ENCODE measurements around the gene REPS2. TPM values are rescaled to one million over a fixed set of nuclear protein-coding genes. Genes with fewer than 3 reads are reported as not detected.

REPS2 gene
- total and polyA plus RNA-seq, 9 of the 15 experiments (the other 6 are each of a cell fraction or from before 2014, with no cell fraction given): 0.01 to 0.07 (median 0.01) TPM; not detected in 3

GRCh38 chrX:17024886-17025285, 78.4 kb downstream of the REPS2 start (continued):
- TF ChIP-seq E2F1 (CRISPR knock-in tag; IDR thresholded peaks at IDR 0.05): no peak
- TF ChIP-seq ILF3 (IDR thresholded peaks at IDR 0.05; ENCODE audit: borderline replicate concordance): no peak
- TF ChIP-seq ZSCAN32 (CRISPR knock-in tag; IDR thresholded peaks at IDR 0.05): no peak
- TF ChIP-seq FOXJ3 (CRISPR knock-in tag; IDR thresholded peaks at IDR 0.05): no peak

- BruUV-seq (replicated peaks): no TSS peak
- CTCF ChIA-PET (ENCODE audit: low intra/inter-chr PET ratio): no interaction called here
- 0% methylated on average over 7 of the region's 7 CpGs for whole genome bisulfite sequencing (ENCODE audit: insufficient coverage, low coverage, missing lambda C conversion rate)
Measured at GRCh38 chrX:17025621-17026302, 79.3 kb downstream of the REPS2 start.

More at GRCh38 chrX:17025621-17026302, 79.3 kb downstream of the REPS2 start:
- FAIRE-seq (no peak), DNase-seq (ENCODE audit: extremely low read depth in 1 of 4, low spot score in 3 of 4) (no peak), ATAC-seq (no peak)
- intact Hi-C loops (cut with micrococcal nuclease) (no loop called here), in situ Hi-C loops (cut with MboI) (no loop called here)
- no peaks in the 10 kb centered on the region for H3K27me3 ChIP-seq (ENCODE audit: control insufficient read depth in 2 of 2, insufficient read depth in 2 of 2, low read length in 2 of 2)
- POLR2A ChIA-PET: no interaction called here
- no peaks in the 10 kb centered on the region for H3K79me2 ChIP-seq (ENCODE audit: control insufficient read depth, insufficient read depth, low read length)
- no peaks in the 10 kb centered on the region for H4K20me1 ChIP-seq (replicated peaks; ENCODE audit: control insufficient read depth, insufficient read depth, low read length)
- no peaks in the 10 kb centered on the region for H3K4me1 ChIP-seq (replicated peaks in 1 of 2; ENCODE audit: control insufficient read depth in 2 of 2, insufficient read depth in 2 of 2, low read length in 2 of 2)
- H3K27ac ChIP-seq (ENCODE audit: extremely low read depth, low read depth, low read length): no peak overlapping the region
- H2AFZ ChIP-seq (ENCODE audit: low read depth, low read length): no peak overlapping the region
- H3K4me3 ChIP-seq: no peak overlapping the region
- TF ChIP-seq KAT8 (IDR thresholded peaks at IDR 0.05; ENCODE audit: low read depth): no peak
- TF ChIP-seq ZNF76 (CRISPR knock-in tag; IDR thresholded peaks at IDR 0.05; ENCODE audit: borderline replicate concordance): no peak
- no peak for TF ChIP-seq HBP1 (CRISPR knock-in tag; IDR thresholded peaks at IDR 0.05)
- no peak for TF ChIP-seq HDAC1 (IDR thresholded peaks at IDR 0.05)
- TF ChIP-seq CAMTA2 (CRISPR knock-in tag; conservative IDR thresholded peaks at IDR 0.05): no peak
- no peak for TF ChIP-seq ARHGAP35 (IDR thresholded peaks at IDR 0.05; ENCODE audit: partially characterized antibody)
- no peak for TF ChIP-seq ZNF165 (CRISPR knock-in tag; IDR thresholded peaks at IDR 0.05; ENCODE audit: borderline replicate concordance)
- TF ChIP-seq ZBTB43 (CRISPR knock-in tag; IDR thresholded peaks at IDR 0.05): no peak
- no peak for TF ChIP-seq ETV1 (tag; conservative IDR thresholded peaks at IDR 0.05; ENCODE audit: low read depth)
- no peak for TF ChIP-seq MTA1 (IDR thresholded peaks at IDR 0.05; ENCODE audit: borderline replicate concordance)
- no peak for TF ChIP-seq STAT5B (CRISPR knock-in tag; IDR thresholded peaks at IDR 0.05)
- no peaks in the 10 kb centered on the region for H3K9me1 ChIP-seq (ENCODE audit: control insufficient read depth, insufficient read depth, low read length)
- H3K36me3 ChIP-seq (ENCODE audit: control insufficient read depth, insufficient read depth, low read length): no peaks in the 10 kb centered on the region
- no peak overlapping the region for H3K4me2 ChIP-seq (ENCODE audit: insufficient read depth, low read length)
- no peaks in the 10 kb centered on the region for H3K9me3 ChIP-seq (replicated peaks; ENCODE audit: control insufficient read depth, insufficient read depth, low read depth, low read length)
- no peak overlapping the region for H3K9ac ChIP-seq (ENCODE audit: insufficient read depth in 1 of 2, low read depth in 2 of 2, low read length in 2 of 2)
